Psoas muscle (tissue), 8 donors: ENCODE results near the gene ITGB8. TPM values are rescaled to one million over a fixed set of nuclear protein-coding genes. Genes with fewer than 3 reads are reported as not detected.

Source experiments
- ATAC-seq, 4 donors: fragments of 200-7000 bp; cut with Tn5 transposase; one replicate each; pipeline ENCODE4 v1.9.1; 2020; ENCODE audit warnings: moderate library complexity in 3 of 4, mild to moderate bottlenecking in 2 of 4
- DNase-seq, 2 donors: peaks; one replicate each; pipeline ENCODE4 v3.0.0-alpha.2; 2020
- H3K27ac ChIP-seq: fragments of 200-600 bp; one replicate; pipeline ENCODE4 v1.8.0; 2022
- H3K27me3 ChIP-seq, 3 donors: fragments of 200-600 bp in 1 of 3; one replicate each; pipeline versions ENCODE4 v1.6.1 to v1.8.0; 2013 to 2022; ENCODE audit warnings: low read length in 2 of 3, mild to moderate bottlenecking in 2 of 3, moderate library complexity in 1 of 3; ENCODE audit not compliant: insufficient read depth in 3 of 3
- H3K36me3 ChIP-seq, 2 donors: fragments of 200-600 bp in 1 of 2; one replicate each; pipeline versions ENCODE4 v1.6.1 to v1.8.0; 2013 to 2022; ENCODE audit warnings: low read depth in 1 of 2, mild to moderate bottlenecking in 1 of 2, moderate library complexity in 1 of 2; ENCODE audit not compliant: insufficient read depth in 1 of 2
- H3K4me1 ChIP-seq: fragments of 200-600 bp; one replicate; pipeline ENCODE4 v1.8.0; 2022
- H3K4me3 ChIP-seq: fragments of 200-600 bp; one replicate; pipeline ENCODE4 v1.8.0; 2022; ENCODE audit warnings: mild to moderate bottlenecking
- H3K9me3 ChIP-seq: fragments of 200-600 bp; one replicate; pipeline ENCODE4 v1.8.0; 2022
- WGBS, 3 donors: extraction: QIAGEN DNeasy Blood & Tissue Kit; methylation state at CpG; one replicate each; pipeline versions ENCODE4 v1.1.6 to v1.1.7; 2013; 5-methylcytosine and 5-hydroxymethylcytosine counted together
- intact Hi-C, 2 donors: fragments of 100-400 bp; cut with DNase I; formaldehyde crosslinking; loops; one replicate each; pipeline versions ENCODE4 v1.11.0 to v1.14.2; 2022
- polyA plus RNA-seq, 3 donors: library from polyadenylated mRNA; stranded (reverse); fragments of 200-250 nt; gene quantifications; one replicate each; pipeline ENCODE4 v1.2.3, GENCODE V29; 2013
- total RNA-seq, 4 donors: library from RNA; stranded (reverse); fragmentation: NEBNext Ultra II Directional in 2 of 4; extraction: Animal tissue kit (Norgen Biotek cat#: 25700) in 2 of 4; gene quantifications; one replicate each; pipeline versions ENCODE4 v1.2.1 to v1.2.4, GENCODE V29; 2021 to 2023
- TF ChIP-seq, protein P1 (sequence below): fragments of 200-600 bp; IDR thresholded peaks from one replicate; pipeline ENCODE4 v1.8.0; 2022; ENCODE audit warnings: antibody characterized with exemption
- donor health status: healthy with polysubstance abuse.
- donor health status: DM: no; HTN: no; CAD: no; lungs with moderate emphysema.
- donor health status: Bipolar disorder and iron deficiency.
- donor health status: healthy.
- donor health status: DM: yes; HTN: yes; CAD: no.
- donor health status: DM: no; HTN: no; CAD: no.
- donor health status: DM: no; HTN: no; CAD: no.
- donor health status: DM: yes; HTN: yes; CAD: no.

Gene ITGB8
- total and polyA plus RNA-seq, 7 donors, result 0.04 to 0.60 (median 0.12) TPM

DNA sequence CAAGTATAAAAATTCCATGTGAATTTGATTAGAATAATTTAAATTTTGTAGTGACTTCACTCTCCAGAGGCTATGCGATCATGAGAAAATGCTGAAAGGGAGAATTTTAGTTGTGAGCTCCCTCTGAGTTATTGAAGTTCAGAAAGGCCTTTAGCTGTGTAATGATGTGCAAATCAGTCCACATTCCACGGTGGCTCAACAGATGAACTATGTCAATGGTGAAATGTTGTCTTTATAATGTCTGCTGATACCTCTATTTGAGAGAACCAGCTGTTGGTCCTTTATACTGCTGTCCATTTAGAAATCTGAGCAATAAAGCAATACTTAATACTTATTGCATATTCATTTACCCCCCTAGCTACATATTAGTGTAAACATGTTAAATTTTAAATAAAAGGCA, 7.1 kb upstream of the ITGB8 start:
- ATAC-seq (no peak), DNase-seq (no peak)
- peaks cover 0 to 3% (median 0%) of the 10 kb centered on the region in 3 donors for H3K27me3 ChIP-seq
- H3K4me3 ChIP-seq, result no peak overlapping the region
- WGBS, 3 donors, result 36 to 47% (median 41%) methylated on average over 2 of the region's 2 CpGs
- TF ChIP-seq, protein P1, sequence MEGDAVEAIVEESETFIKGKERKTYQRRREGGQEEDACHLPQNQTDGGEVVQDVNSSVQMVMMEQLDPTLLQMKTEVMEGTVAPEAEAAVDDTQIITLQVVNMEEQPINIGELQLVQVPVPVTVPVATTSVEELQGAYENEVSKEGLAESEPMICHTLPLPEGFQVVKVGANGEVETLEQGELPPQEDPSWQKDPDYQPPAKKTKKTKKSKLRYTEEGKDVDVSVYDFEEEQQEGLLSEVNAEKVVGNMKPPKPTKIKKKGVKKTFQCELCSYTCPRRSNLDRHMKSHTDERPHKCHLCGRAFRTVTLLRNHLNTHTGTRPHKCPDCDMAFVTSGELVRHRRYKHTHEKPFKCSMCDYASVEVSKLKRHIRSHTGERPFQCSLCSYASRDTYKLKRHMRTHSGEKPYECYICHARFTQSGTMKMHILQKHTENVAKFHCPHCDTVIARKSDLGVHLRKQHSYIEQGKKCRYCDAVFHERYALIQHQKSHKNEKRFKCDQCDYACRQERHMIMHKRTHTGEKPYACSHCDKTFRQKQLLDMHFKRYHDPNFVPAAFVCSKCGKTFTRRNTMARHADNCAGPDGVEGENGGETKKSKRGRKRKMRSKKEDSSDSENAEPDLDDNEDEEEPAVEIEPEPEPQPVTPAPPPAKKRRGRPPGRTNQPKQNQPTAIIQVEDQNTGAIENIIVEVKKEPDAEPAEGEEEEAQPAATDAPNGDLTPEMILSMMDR, result no peak
- intact Hi-C loops, result no loop called here
- no peaks in the 10 kb centered on the region for H3K9me3 ChIP-seq
- H3K36me3 ChIP-seq, result no peaks in the 10 kb centered on the region
- H3K27ac ChIP-seq, result no peak overlapping the region
- H3K4me1 ChIP-seq, result no peaks in the 10 kb centered on the region

DNA sequence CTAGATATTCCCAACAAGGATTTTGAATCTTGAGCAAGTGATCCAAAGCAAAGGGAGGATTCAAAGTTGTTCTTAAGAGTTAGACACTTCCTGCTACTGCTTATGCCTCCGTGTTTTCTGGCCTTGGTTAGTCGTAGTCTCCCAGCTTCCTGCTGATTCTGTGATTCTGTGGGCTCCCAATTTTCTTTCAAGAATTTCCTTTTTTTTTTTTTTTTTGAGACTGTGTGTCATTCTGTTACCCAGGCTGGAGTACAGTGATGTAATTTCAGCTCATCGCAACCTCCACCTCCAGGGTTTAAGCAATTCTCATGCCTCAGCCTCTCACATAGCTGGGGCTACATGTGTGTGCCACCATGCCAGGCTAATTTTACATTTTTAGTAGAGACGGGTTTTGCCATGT, 4.4 kb upstream of the ITGB8 start:
- WGBS, 3 donors, result 81 to 85% (median 83%) methylated on average over 4 of the region's 4 CpGs
- no peak overlapping the region for H3K4me3 ChIP-seq
- H3K27ac ChIP-seq, result no peak overlapping the region
- H3K4me1 ChIP-seq, result peaks cover 7% of the 10 kb centered on the region
- TF ChIP-seq, protein P1, result no peak
- no peak for DNase-seq
- H3K27me3 ChIP-seq, result peaks cover 0 to 11% (median 0%) of the 10 kb centered on the region in 3 donors
- intact Hi-C loops, result no loop called here
- H3K9me3 ChIP-seq, result no peaks in the 10 kb centered on the region
- no peak for ATAC-seq
- no peaks in the 10 kb centered on the region for H3K36me3 ChIP-seq

DNA sequence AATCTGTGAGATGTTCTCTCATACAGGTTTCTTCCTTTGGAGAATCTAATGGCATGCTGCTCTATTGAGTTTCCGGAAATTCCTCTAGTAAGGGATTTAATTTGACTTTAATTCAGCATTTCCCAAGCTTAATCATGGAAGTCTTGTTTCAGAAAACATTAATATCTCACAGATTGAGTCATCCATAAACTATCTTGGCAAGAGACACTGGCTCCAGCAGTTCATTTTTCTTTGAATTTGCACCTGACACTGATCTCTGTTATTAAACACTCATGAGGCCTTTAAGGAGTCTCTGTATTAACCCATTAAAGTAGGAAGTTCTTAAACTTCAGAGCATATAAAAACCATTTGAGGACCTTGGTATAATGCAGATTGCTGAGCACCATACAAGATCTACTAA, 3.6 kb upstream of the ITGB8 start:
- H3K36me3 ChIP-seq, result no peaks in the 10 kb centered on the region
- H3K27me3 ChIP-seq, result peaks cover 0 to 19% (median 0%) of the 10 kb centered on the region in 3 donors
- no peak overlapping the region for H3K27ac ChIP-seq
- no peaks in the 10 kb centered on the region for H3K9me3 ChIP-seq
- intact Hi-C loops, result no loop called here
- TF ChIP-seq, protein P1, result no peak
- ATAC-seq (no peak), DNase-seq (no peak)
- H3K4me3 ChIP-seq, result no peak overlapping the region
- 59 to 80% (median 79%) methylated on average over 1 of the region's 1 CpG for WGBS, 3 donors
- H3K4me1 ChIP-seq, result peaks cover 7% of the 10 kb centered on the region

DNA sequence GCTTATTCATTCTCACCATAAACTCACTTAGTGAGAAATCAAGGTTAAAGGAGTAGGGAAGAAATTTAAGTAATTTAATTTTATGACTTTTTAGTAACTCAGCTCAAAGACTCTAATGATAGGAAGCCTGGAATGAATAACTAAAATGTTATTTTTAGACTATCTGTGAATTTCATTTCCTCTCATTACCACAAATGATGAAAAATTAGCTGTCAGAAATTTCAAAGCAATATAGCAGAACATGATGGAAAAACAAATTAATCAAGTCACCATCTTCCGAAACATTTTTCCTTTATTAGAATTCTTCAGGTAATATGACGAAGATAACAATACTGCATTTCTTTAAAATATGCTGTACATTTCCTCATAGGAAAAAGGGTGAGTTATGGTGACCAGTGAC, 2.7 kb upstream of the ITGB8 start:
- peaks cover 7% of the 10 kb centered on the region for H3K4me1 ChIP-seq
- WGBS, 3 donors, result 93 to 95% (median 94%) methylated on average over 2 of the region's 2 CpGs
- ATAC-seq, result no peak
- no peak for DNase-seq
- TF ChIP-seq, protein P1, result no peak
- no peak overlapping the region for H3K4me3 ChIP-seq
- H3K27me3 ChIP-seq, result peaks cover 0 to 28% (median 0%) of the 10 kb centered on the region in 3 donors
- H3K36me3 ChIP-seq, result no peaks in the 10 kb centered on the region
- H3K9me3 ChIP-seq, result no peaks in the 10 kb centered on the region
- intact Hi-C loops, result no loop called here
- no peak overlapping the region for H3K27ac ChIP-seq

DNA sequence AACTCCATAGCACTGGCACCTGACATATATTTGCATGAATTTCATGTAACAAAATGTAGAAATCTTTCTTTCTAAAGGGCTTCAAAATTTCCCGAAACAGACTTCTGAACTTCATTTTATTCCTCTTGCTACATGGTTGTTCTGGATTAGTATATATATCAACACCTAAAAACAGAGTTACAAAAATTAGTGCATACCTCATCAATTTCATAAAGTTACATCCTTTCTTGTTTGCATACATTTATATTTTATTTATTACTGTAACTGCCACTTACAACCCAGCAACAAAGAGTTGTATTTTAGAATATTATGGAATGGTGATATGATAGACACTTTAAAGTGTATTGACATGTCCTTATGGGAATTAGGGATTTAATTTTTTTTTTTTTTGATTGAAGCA, 2.0 kb upstream of the ITGB8 start:
- Histone ChIP-seq H3K36me3 (no peaks in the 10 kb centered on the region), H3K9me3 (no peaks in the 10 kb centered on the region), H3K4me1 (peaks cover 7% of the 10 kb centered on the region), H3K27ac (no peak overlapping the region), H3K27me3 (peaks cover 0 to 31% (median 0%) of the 10 kb centered on the region in 3 donors), H3K4me3 (no peak overlapping the region)
- intact Hi-C loops, result no loop called here
- DNase-seq (no peak), ATAC-seq (no peak)
- WGBS, 3 donors, result 94 to 100% (median 100%) methylated on average over 1 of the region's 1 CpG
- TF ChIP-seq, protein P1, result no peak
